Caki2 (cell line): Measurements from ENCODE around the gene DNAJC11. TPM values are rescaled to one million over a fixed set of nuclear protein-coding genes. Genes with fewer than 3 reads are reported as not detected.
"Not testable (repeated sequence)": the region's sequence is repeated elsewhere in the genome, so short reads cannot be mapped to it uniquely, and the experiment has no call there.

Experiments
- DNase-seq: peaks from one replicate; pipeline ENCODE4 v3.0.0-alpha.2; 2015; ENCODE audit warnings: low read depth
- in situ Hi-C: cut with HindIII; loops from 2 replicates; pipeline ENCODE4 v1.10.0; 2016; ENCODE audit warnings: low sequenced_read_pairs, low pct_unique_long_range_greater_than_20kb, mixed read lengths
- total RNA-seq: library from RNA; depleted of rRNA; stranded (reverse); fragments of >200 nt; shearing (Covaris generic); gene quantifications from 2 replicates; pipeline ENCODE4 v1.2.3, GENCODE V29; 2014; ENCODE audit warnings: low replicate concordance

DNAJC11 gene
- total RNA-seq, 1 experiment from 2014 or later: 36.9 TPM

- in situ Hi-C loops: loop anchor here (25.0 kb wide), 1 partner anchor 184 kb away; no protein-coding TSS in a partner anchor
- DNase-seq: no peak
These were observed 1.4 kb upstream of the DNAJC11 start for GRCh38 chr1:6703016-6703415.

GRCh38 chr1:6700853-6701436, 671 bp downstream of the DNAJC11 start:
- DNase-seq: no peak
- in situ Hi-C loops: loop anchor here (25.0 kb wide), 1 partner anchor 186 kb away; no protein-coding TSS in a partner anchor

- in situ Hi-C loops: loop anchor here (25.0 kb wide), 1 partner anchor 187 kb away; no protein-coding TSS in a partner anchor
- DNase-seq: not testable (repeated sequence)
These were observed 1.7 kb downstream of the DNAJC11 start for GRCh38 chr1:6699915-6700314.

DNA sequence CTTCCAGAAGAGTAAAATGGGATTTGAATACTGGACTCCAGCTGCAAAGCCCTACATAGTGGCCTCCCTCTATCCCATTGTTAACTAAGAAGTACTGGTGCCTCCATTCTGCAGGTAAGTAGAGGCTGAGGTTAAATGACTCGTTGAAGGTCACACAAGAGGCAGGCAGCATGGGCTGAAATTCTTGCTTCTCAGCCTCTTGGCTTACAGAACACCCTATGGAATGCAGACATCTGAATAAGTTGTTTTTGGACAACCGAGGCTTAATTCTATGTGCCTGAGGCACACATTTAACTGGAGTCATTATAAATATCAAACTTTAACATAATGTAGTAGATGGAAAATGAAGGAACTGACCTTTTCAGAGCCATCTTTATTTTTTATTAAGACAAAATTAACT, 5.7 kb downstream of the DNAJC11 start:
- DNase-seq: no peak
- in situ Hi-C loops: no loop called here

DNA sequence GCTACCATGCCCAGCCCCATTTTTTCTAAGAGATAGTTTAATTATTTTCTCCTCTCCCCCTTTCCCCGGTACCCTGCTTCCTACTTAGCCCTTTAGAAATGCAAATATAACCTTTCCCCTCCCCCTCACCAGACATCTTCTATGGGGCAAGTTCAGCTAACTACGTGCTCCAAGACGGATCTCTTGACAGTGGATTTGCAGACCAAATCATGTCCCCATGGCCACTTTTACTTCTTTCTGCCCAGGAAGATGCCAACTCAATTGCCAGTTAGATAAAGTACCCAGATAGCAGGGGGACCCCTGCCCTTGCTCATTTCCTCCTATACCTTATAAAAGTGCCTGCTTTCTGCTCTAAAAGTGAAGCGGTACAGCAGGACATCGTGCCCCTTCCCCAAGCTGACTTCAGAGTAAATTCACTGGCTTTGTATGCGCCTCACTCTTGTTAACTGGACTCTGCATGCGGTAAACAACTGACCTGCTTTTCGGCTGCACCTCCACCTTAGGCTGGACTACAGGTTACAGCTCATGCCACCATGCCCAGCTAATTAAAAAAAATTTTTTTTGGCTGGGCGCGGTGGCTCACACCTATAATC, 7.4 kb downstream of the DNAJC11 start:
- in situ Hi-C loops: no loop called here
- no peak for DNase-seq

- in situ Hi-C loops: no loop called here
- no peak for DNase-seq
These were observed 8.7 kb downstream of the DNAJC11 start for GRCh38 chr1:6692956-6693355.

DNA sequence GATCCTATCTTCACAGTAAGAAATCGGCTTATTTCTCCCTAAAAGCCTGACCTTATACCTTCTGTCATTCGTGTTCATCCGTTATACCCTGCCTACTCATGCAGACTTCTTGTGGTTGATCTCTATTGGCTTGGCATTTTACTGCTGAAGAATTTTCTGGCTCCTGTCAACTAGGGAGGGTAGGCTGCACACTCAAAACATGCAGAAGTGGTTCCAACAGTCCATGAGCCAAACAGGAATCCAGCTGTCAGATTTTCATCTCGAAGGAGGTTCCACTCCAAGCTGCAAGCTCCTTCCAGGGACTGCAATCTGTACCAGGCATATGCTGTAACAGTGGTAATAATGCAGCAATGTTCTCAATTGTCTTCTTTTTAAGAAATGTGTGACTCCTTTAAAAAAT, 10.1 kb downstream of the DNAJC11 start:
- in situ Hi-C loops: no loop called here
- DNase-seq: no peak

GRCh38 chr1:6690186-6690585, 11.4 kb downstream of the DNAJC11 start:
- DNase-seq: peak; percentile 27
- in situ Hi-C loops: no loop called here

DNA sequence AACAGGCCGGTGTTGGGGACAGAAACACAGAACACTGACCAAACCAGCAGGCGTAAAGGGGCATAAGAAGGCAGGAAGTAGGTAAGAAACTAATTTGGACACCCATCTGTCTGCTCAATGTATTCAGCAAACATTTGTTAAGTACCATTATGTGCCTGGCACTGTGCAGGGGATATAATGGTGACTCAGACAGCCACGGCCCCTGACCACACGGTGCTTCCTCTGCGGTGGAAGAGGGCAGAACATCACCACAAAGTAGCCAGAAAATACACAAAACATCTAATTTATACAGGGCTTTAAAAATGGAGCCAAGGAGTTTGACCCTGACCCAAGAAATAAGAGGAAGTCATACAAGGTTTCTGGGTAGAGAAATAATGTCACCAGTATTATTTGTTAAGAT, 12.9 kb downstream of the DNAJC11 start:
- in situ Hi-C loops: no loop called here
- no peak for DNase-seq

DNA sequence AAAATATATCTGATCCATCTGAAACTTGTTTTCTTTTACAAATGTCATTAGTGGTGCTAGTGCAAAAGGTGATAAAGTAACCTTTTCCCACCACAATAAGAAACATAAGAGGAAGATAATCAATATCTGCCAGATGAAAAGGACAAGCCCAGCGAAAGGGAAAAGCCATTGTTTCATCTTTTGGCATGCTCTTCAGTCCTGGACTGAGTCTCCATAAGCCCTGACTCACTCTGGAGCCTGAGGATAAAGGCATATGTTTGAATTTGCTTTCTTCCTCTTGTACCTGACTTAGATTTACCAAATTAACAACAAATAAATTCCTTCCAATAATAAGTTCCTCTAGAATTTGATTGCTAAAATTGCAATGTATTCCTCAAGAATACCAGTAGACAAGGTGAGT, 13.6 kb downstream of the DNAJC11 start:
- DNase-seq: no peak
- in situ Hi-C loops: no loop called here

DNA sequence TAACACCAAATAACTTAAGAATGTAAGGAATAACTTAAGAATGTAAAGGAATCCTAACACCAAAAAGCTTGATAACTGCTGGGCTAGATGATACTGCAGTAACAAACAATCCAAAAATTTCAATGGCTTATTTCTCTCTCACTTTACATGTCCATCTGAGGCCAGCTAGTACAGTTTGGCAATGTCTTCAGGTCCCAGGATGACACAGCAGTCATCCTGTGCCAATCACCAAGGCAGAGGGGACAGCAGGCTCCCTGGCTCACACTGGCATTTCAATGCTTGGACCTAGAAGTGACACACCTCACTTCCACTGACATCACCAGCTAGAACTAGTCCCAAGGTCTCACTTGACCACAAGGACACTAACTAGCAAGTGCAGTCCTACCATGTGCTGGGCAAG, 15.3 kb downstream of the DNAJC11 start:
- in situ Hi-C loops: no loop called here
- no peak for DNase-seq

- in situ Hi-C loops: no loop called here
- no peak for DNase-seq
These were observed 16.2 kb downstream of the DNAJC11 start for GRCh38 chr1:6685381-6685780.

DNA sequence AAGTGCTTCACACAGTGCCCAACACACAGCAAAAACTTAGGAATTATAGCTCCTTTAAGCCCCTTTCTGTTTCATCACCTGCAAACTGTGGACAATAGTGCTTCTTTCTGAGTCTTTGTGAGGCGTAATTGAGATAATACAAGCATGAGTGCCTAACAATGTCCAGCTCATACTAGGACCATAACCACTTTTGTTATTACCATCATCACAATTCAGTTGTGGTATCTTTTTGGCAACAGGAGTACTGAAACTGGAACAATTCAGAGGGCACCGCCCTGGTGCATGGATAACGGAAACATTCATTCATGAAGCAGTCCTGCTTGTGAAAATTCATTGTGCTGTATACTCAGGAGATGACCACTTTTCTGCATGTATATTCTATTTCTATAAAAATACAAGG, 18.2 kb downstream of the DNAJC11 start:
- in situ Hi-C loops: no loop called here
- DNase-seq: no peak

GRCh38 chr1:6675941-6676340, 25.7 kb downstream of the DNAJC11 start:
- in situ Hi-C loops: no loop called here
- peak; percentile 14 for DNase-seq

DNA sequence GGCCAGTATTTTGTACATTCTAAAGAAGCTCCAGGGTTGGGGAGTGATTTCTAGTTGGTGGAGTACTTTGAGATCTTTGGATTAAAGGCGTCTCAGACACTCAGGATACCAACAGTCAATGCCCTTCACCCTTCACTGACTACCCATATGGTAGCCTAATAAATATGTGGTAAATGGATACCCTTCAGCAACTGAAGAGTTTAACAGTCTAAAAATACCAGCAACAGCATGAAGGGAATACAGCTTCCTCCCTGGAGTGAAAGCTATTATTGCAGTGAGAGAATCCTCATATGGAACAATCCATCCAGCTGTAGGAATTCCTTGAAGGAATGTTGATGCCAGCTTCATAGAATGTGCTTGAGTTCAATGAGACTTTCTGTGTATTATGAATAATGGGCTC, 26.8 kb downstream of the DNAJC11 start:
- in situ Hi-C loops: no loop called here
- no peak for DNase-seq

- DNase-seq: no peak
- in situ Hi-C loops: no loop called here
These were observed 27.7 kb downstream of the DNAJC11 start for GRCh38 chr1:6673816-6674398.

GRCh38 chr1:6672558-6672957, 29.1 kb downstream of the DNAJC11 start:
- DNase-seq: no peak

DNA sequence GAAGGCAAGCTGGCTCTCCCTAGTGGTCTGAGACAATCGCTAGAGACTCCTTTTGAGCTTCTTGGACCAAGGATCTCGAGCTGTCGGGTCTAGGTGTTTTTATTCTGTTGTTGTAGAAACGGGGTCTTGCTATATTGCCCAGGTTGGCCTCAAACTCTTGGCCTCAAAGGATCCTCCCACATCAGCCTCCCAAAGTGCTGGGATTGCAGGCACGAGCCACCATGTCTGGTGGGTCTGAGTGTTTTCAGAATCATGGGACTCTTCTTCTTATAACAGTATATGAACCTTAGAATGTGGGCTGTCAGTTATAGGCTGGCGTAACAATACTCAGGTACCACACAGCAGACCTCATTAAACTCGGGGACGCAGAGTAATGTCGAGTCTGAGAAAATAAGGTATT, 33.1 kb downstream of the DNAJC11 start:
- DNase-seq: no peak
- in situ Hi-C loops: no loop called here

More at GRCh38 chr1:6672558-6672957, 29.1 kb downstream of the DNAJC11 start:
- in situ Hi-C loops: no loop called here

- DNase-seq: no peak
- in situ Hi-C loops: no loop called here
These were observed 34.5 kb downstream of the DNAJC11 start for GRCh38 chr1:6667139-6667538.

GRCh38 chr1:6666696-6667095, 34.9 kb downstream of the DNAJC11 start:
- in situ Hi-C loops: no loop called here
- no peak for DNase-seq
